PC-3 (cell line): ENCODE data around the gene CHM. TPM values are rescaled to one million over a fixed set of nuclear protein-coding genes. Genes with fewer than 3 reads are reported as not detected.
A peak's percentile ranks its signal among the peaks of the same experiment; 100 is the strongest.

Experiments used
- ATAC-seq: fragments of 200-7000 bp; cut with Tn5 transposase; 2 replicates; pipeline ENCODE4 v1.9.1; 2020; ENCODE audit warnings: mild to moderate bottlenecking, moderate library complexity
- Bru-seq: library from RNA; stranded (reverse); fragments of 400-500 nt; gene quantifications from one replicate; lab custom pipeline; 2021; lab: Mats Ljungman, UMichigan
- BruChase-seq, 2 experiments: library from RNA; stranded (reverse); fragments of 400-500 nt; gene quantifications; one replicate each; lab custom pipeline; 2021; lab: Mats Ljungman, UMichigan
- BruUV-seq: library from RNA; stranded (reverse); fragments of 400-500 nt; replicated peaks from 2 replicates; lab custom pipeline; 2021; lab: Mats Ljungman, UMichigan
- CTCF ChIA-PET: fragments of 300-600 bp; sonication (Branson Sonifier 250); formaldehyde crosslinking; loops from one replicate; lab custom pipeline; 2022; ENCODE audit warnings: antibody characterized with exemption; lab: Charles Lee
- POLR2A ChIA-PET: fragments of 300-600 bp; sonication (Branson Sonifier 250); formaldehyde crosslinking; loops from one replicate; lab custom pipeline; 2022; ENCODE audit warnings: antibody characterized with exemption; ENCODE audit not compliant: unreplicated experiment; lab: Charles Lee
- DNase-seq: peaks from one replicate; pipeline ENCODE4 v3.0.0-alpha.2; 2015
- H2AFZ ChIP-seq: fragments of 300-600 bp; sonication (generic); 2 replicates; pipeline ENCODE4 v1.6.0; 2016; ENCODE audit warnings: antibody characterized with exemption, low read length
- H3F3A ChIP-seq: fragments of 300-600 bp; sonication (generic); one replicate; pipeline ENCODE4 v1.6.0; 2017; ENCODE audit warnings: antibody characterized with exemption, low read length, control low read depth, mild to moderate bottlenecking; ENCODE audit not compliant: unreplicated experiment
- H3K27ac ChIP-seq: fragments of 300-600 bp; sonication (generic); 2 replicates; pipeline ENCODE4 v1.5.1; 2016; ENCODE audit warnings: mild to moderate bottlenecking, low read length
- H3K27me3 ChIP-seq: fragments of 300-600 bp; sonication (generic); 2 replicates; pipeline ENCODE4 v1.6.1; 2016; ENCODE audit warnings: low read length, mixed read lengths
- H3K36me3 ChIP-seq: fragments of 300-600 bp; sonication (generic); 2 replicates; pipeline ENCODE4 v1.6.1; 2016; ENCODE audit warnings: low read depth, mixed run types, low read length, mixed read lengths
- H3K4me1 ChIP-seq: fragments of 300-600 bp; sonication (generic); 2 replicates; pipeline ENCODE4 v1.5.1; 2016; ENCODE audit warnings: low read length; ENCODE audit not compliant: insufficient read depth
- H3K4me2 ChIP-seq: fragments of 300-600 bp; sonication (generic); 2 replicates; pipeline ENCODE4 v1.6.0; 2016; ENCODE audit warnings: low read length
- H3K4me3 ChIP-seq: fragments of 300-600 bp; sonication (generic); 2 replicates; pipeline ENCODE4 v1.5.1; 2016; ENCODE audit warnings: mild to moderate bottlenecking, low read length, mixed read lengths
- H3K79me2 ChIP-seq: fragments of 300-600 bp; sonication (generic); 2 replicates; pipeline ENCODE4 v1.6.1; 2017; ENCODE audit warnings: low read length, mixed read lengths
- H3K9ac ChIP-seq: fragments of 300-600 bp; sonication (generic); 2 replicates; pipeline ENCODE4 v1.6.0; 2016; ENCODE audit warnings: mild to moderate bottlenecking, low read length
- H3K9me2 ChIP-seq: fragments of 300-600 bp; sonication (generic); replicated peaks from 2 replicates; pipeline ENCODE4 v1.6.1; 2016; ENCODE audit warnings: mixed run types, low read length, mixed read lengths
- H3K9me3 ChIP-seq: fragments of 300-600 bp; sonication (generic); 2 replicates; pipeline ENCODE4 v1.6.1; 2016; ENCODE audit warnings: low read length, mixed read lengths
- H4K20me1 ChIP-seq: fragments of 300-600 bp; sonication (generic); 2 replicates; pipeline ENCODE4 v1.6.1; 2016; ENCODE audit warnings: low read length, mixed read lengths
- CTCF ChIP-seq: fragments of 300-600 bp; sonication (generic); conservative IDR thresholded peaks from 2 replicates; pipeline ENCODE4 v1.5.1; 2017; ENCODE audit warnings: antibody characterized with exemption, low read depth, mild to moderate bottlenecking, low read length
- EZH2 ChIP-seq: fragments of 300-600 bp; sonication (generic); IDR thresholded peaks from one replicate; pipeline ENCODE4 v1.6.1; 2017; ENCODE audit warnings: antibody characterized with exemption, mild to moderate bottlenecking, low read length; ENCODE audit not compliant: unreplicated experiment
- EZH2phosphoT487 ChIP-seq: fragments of 300-600 bp; sonication (generic); IDR thresholded peaks from 2 replicates; pipeline ENCODE4 v1.6.1; 2018; ENCODE audit warnings: mild to moderate bottlenecking, antibody characterized with exemption, low read length, borderline replicate concordance
- intact Hi-C: fragments of 100-400 bp; cut with micrococcal nuclease; formaldehyde crosslinking; loops from 2 replicates; pipeline ENCODE4 v1.9.0; 2023
- long read RNA-seq: library from polyadenylated mRNA; unstranded; transcript quantifications from one replicate; pipeline ENCODE4 v2.0.0, GENCODE V29; 2021; ENCODE audit not compliant: unreplicated experiment
- total RNA-seq: library from RNA; depleted of rRNA; stranded (reverse); fragments of >200 nt; gene quantifications from 2 replicates; pipeline ENCODE4 v1.2.3, GENCODE V29; 2014; rRNA removed

The CHM gene
- total RNA-seq, result 13.6 and 14.9 TPM in 2 replicates
- Bru-seq, nascent RNA, result percentile 79 among the genes with signal in this experiment
- percentile 65 among the genes with signal in this experiment for BruChase-seq, experiment 1, labeled RNA remaining after a 6-hour chase
- BruChase-seq, experiment 2, labeled RNA remaining after a 2-hour chase, result percentile 75 among the genes with signal in this experiment
- long read RNA-seq, full-length matches to known transcripts, result 8 of 26 reads
- long read RNA-seq, partial matches to known transcripts, result 5 of 26 reads
- long read RNA-seq, other reads (novel, unspliced or antisense), result 13 of 26 reads

- TF ChIP-seq EZH2 (no peak), CTCF (no peak), EZH2phosphoT487 (no peak)
- intact Hi-C loops, result loop anchor here (10.0 kb wide), 1 partner anchor 183 kb away; no protein-coding TSS in a partner anchor
- Histone ChIP-seq H4K20me1 (no peaks in the 10 kb centered on the region), H3K9ac (peak within 1 kb of the TSS; percentile 81), H3K27me3 (no peaks in the 10 kb centered on the region), H3F3A (no peaks in the 10 kb centered on the region), H3K79me2 (peaks cover 47% of the 10 kb centered on the region), H3K36me3 (no peaks in the 10 kb centered on the region), H3K4me3 (peak within 1 kb of the TSS; percentile 86), H3K4me2 (peak within 1 kb of the TSS; percentile 84), H3K9me3 (no peaks in the 10 kb centered on the region), H3K9me2 (no peaks in the 10 kb centered on the region), H3K27ac (peak within 1 kb of the TSS; percentile 73), H2AFZ (peak within 1 kb of the TSS; percentile 92), H3K4me1 (peaks cover 7% of the 10 kb centered on the region)
- no TSS peak for BruUV-seq
- DNase-seq (peak; percentile 80), ATAC-seq (peak; percentile 97)
- CTCF ChIA-PET, result no interaction called here
- POLR2A ChIA-PET, result no interaction called here
Observed at GRCh38 chrX:86047174-86047935, at the start of gene CHM. CHM (minus strand) TSS chrX:86047558; CDS start chrX:86047532, 26 bp downstream.

DNA sequence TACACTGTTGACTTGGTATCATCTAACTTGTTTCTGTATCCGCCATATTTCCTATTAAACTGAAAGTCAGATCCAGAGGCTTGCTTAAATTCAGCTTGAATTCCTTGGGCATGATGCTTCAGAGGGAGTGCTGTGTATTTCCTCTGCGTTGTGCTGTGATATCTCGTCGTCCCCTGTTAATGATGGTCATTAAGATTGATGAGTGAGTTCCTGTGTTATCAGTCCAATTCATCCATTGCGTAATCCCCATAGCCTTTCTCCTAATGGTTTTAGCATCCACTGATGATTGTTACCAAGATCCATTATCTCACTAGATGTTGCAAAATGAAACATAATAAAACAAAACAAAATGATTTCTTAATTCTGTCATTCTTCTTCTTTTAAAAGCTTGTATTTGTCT, 31.3 kb upstream of the CHM start:
- H3K36me3 ChIP-seq, result no peaks in the 10 kb centered on the region
- DNase-seq, result no peak
- no peak overlapping the region for H3K9ac ChIP-seq
- H3K9me3 ChIP-seq, result no peaks in the 10 kb centered on the region
- CTCF ChIA-PET, result no interaction called here
- BruUV-seq, result no TSS peak
- H3K27ac ChIP-seq, result no peak overlapping the region
- ATAC-seq, result no peak
- no peaks in the 10 kb centered on the region for H3F3A ChIP-seq
- POLR2A ChIA-PET, result no interaction called here
- no peak overlapping the region for H2AFZ ChIP-seq
- H4K20me1 ChIP-seq, result no peaks in the 10 kb centered on the region
- TF ChIP-seq EZH2phosphoT487 (no peak), EZH2 (no peak), CTCF (no peak)
- H3K4me3 ChIP-seq, result no peak overlapping the region
- no peaks in the 10 kb centered on the region for H3K4me1 ChIP-seq
- H3K79me2 ChIP-seq, result no peaks in the 10 kb centered on the region
- intact Hi-C loops, result no loop called here
- no peaks in the 10 kb centered on the region for H3K9me2 ChIP-seq
- H3K4me2 ChIP-seq, result no peak overlapping the region
- no peaks in the 10 kb centered on the region for H3K27me3 ChIP-seq
